Middle frontal gyrus (tissue), 1 donor: ENCODE measurements around the gene TBC1D26.
"Not testable (repeated sequence)": the region's sequence is repeated elsewhere in the genome, so short reads cannot be mapped to it uniquely, and the experiment has no call there.

Experiments used
- DNase-seq: peaks from one replicate; pipeline ENCODE4 v3.0.0-alpha.2; 2015; ENCODE audit warnings: low spot score; ENCODE audit errors: extremely low spot score

Gene TBC1D26

GRCh38 chr17:15731900-15732299, at the start of gene TBC1D26:
Gene TBC1D26, plus strand, starts transcription at chr17:15732283. Its CDS starts 3,066 bp downstream, at chr17:15735349.
- not testable (repeated sequence) for DNase-seq

- not testable (repeated sequence) for DNase-seq
Observed at GRCh38 chr17:15683135-15683534, 48.9 kb upstream of the TBC1D26 start.

- peak; percentile 56 for DNase-seq
Observed at GRCh38 chr17:15683824-15684478, 48.1 kb upstream of the TBC1D26 start, which contains the start of gene TRIM16. Gene TRIM16, minus strand, starts transcription at chr17:15684311. Its CDS starts 32,702 bp downstream, at chr17:15651609.

- not testable (repeated sequence) for DNase-seq
Observed at GRCh38 chr17:15687494-15687893, 44.6 kb upstream of the TBC1D26 start.

GRCh38 chr17:15698967-15699366, 33.1 kb upstream of the TBC1D26 start:
- DNase-seq = not testable (repeated sequence)

GRCh38 chr17:15699413-15699924, 32.6 kb upstream of the TBC1D26 start, which contains the start of gene ZNF286A:
Gene ZNF286A, plus strand, starts transcription at chr17:15699752. Its CDS starts 578 bp downstream, at chr17:15700330.
- DNase-seq = peak; percentile 99

GRCh38 chr17:15699937-15700336, 32.1 kb upstream of the TBC1D26 start:
- DNase-seq = not testable (repeated sequence)

GRCh38 chr17:15704239-15704638, 27.8 kb upstream of the TBC1D26 start:
- DNase-seq = not testable (repeated sequence)

- not testable (repeated sequence) for DNase-seq
Observed at GRCh38 chr17:15704813-15705212, 27.3 kb upstream of the TBC1D26 start.

- DNase-seq = not testable (repeated sequence)
Observed at GRCh38 chr17:15708879-15709278, 23.2 kb upstream of the TBC1D26 start.

- DNase-seq = not testable (repeated sequence)
Observed at GRCh38 chr17:15716601-15717563, 15.2 kb upstream of the TBC1D26 start.

GRCh38 chr17:15730535-15730934, 1.5 kb upstream of the TBC1D26 start:
- DNase-seq = not testable (repeated sequence)

GRCh38 chr17:15733174-15733789, 1.2 kb downstream of the TBC1D26 start:
- DNase-seq = not testable (repeated sequence)

- not testable (repeated sequence) for DNase-seq
Observed at GRCh38 chr17:15736578-15736977, 4.5 kb downstream of the TBC1D26 start.

- no peak for DNase-seq
Observed at GRCh38 chr17:15738066-15738465, 6.0 kb downstream of the TBC1D26 start.

- DNase-seq = not testable (repeated sequence)
Observed at GRCh38 chr17:15739259-15739658, 7.2 kb downstream of the TBC1D26 start.

- not testable (repeated sequence) for DNase-seq
Observed at GRCh38 chr17:15740041-15740440, 8.0 kb downstream of the TBC1D26 start.

GRCh38 chr17:15740570-15741120, 8.6 kb downstream of the TBC1D26 start:
- DNase-seq = no peak

GRCh38 chr17:15741624-15742023, 9.5 kb downstream of the TBC1D26 start:
- no peak for DNase-seq

- no peak for DNase-seq
Observed at GRCh38 chr17:15742051-15742795, 10.1 kb downstream of the TBC1D26 start.
